ENCODE results near the gene MICA. TPM values are rescaled to one million over a fixed set of nuclear protein-coding genes. Genes with fewer than 3 reads are reported as not detected.

The MICA gene
- polyA plus RNA-seq, 1 of the 3 experiments (the other 2 are of a cell fraction), result 28.8 TPM

GRCh38 chr6:31460361-31461025 lies 57.1 kb downstream of the MICA start:
- DNase-seq, result no peak
- H3K27me3 ChIP-seq (ENCODE audit: insufficient read depth), result peaks cover 28% of the 10 kb centered on the region
- H2AFZ ChIP-seq (ENCODE audit: low read depth), result no peak overlapping the region
- no peak overlapping the region for H3K4me2 ChIP-seq
- H3K4me1 ChIP-seq (ENCODE audit: control insufficient read depth in 1 of 2, insufficient read depth in 2 of 2, low read depth in 1 of 2, low read length in 1 of 2), result no peaks in the 10 kb centered on the region; a peak in 1 of 4 replicates
- no peaks in the 10 kb centered on the region for H3K9me2 ChIP-seq
- ChIA-PET POLR2A (no interaction called here), CTCF (no interaction called here)
- H3K27ac ChIP-seq (ENCODE audit: low read depth in 2 of 2, low read length in 1 of 2), result no peak overlapping the region
- H3F3A ChIP-seq (replicated peaks; ENCODE audit: insufficient read depth), result no peaks in the 10 kb centered on the region
- no peak for TF ChIP-seq USF2 (IDR thresholded peaks at IDR 0.05; ENCODE audit: borderline replicate concordance, low read depth, low read length)
- TF ChIP-seq NFIC (IDR thresholded peaks at IDR 0.05; ENCODE audit: borderline replicate concordance), result no peak
- no peak for TF ChIP-seq RXRA (IDR thresholded peaks at IDR 0.05; ENCODE audit: borderline replicate concordance, low read depth)
- no peak for TF ChIP-seq TCF12 (IDR thresholded peaks at IDR 0.05)
- TF ChIP-seq EP300 (IDR thresholded peaks at IDR 0.05; ENCODE audit: borderline replicate concordance in 1 of 2, low read depth in 1 of 2, low read length in 1 of 2), result no peak
- WGBS (ENCODE audit: low lambda C conversion rate), result 43% methylated on average over 5 of the region's 5 CpGs
- no peaks in the 10 kb centered on the region for H3K36me3 ChIP-seq (replicated peaks in 1 of 2; ENCODE audit: control insufficient read depth in 1 of 2, insufficient read depth in 2 of 2, low read length in 1 of 2)
- H3K79me2 ChIP-seq (ENCODE audit: insufficient read depth), result no peaks in the 10 kb centered on the region
- no peaks in the 10 kb centered on the region for H4K20me1 ChIP-seq (ENCODE audit: insufficient read depth)
- H3K9me3 ChIP-seq, result no peaks in the 10 kb centered on the region
- H3K4me3 ChIP-seq (ENCODE audit: low read depth in 2 of 2, low read length in 1 of 2), result no peak overlapping the region
- H3K9ac ChIP-seq, result no peak overlapping the region

GRCh38 chr6:31462026-31462963 lies 58.9 kb downstream of the MICA start:
- ChIA-PET POLR2A (interaction anchor here (1.1 kb wide), 1 partner anchor 49 kb away, joined by 3 read pairs; no protein-coding TSS in a partner anchor), CTCF (interaction anchor here (0.5 to 0.7 kb wide), 3 partner anchors 17 to 815 kb away, joined by 3 read pairs; no protein-coding TSS in a partner anchor)
- Histone ChIP-seq H2AFZ (ENCODE audit: low read depth) (peak overlapping the region; percentile 40; the same call in 1 of the 2 replicates), H3F3A (replicated peaks; ENCODE audit: insufficient read depth) (no peaks in the 10 kb centered on the region), H3K9ac (no peak overlapping the region), H3K36me3 (replicated peaks in 1 of 2; ENCODE audit: control insufficient read depth in 1 of 2, insufficient read depth in 2 of 2, low read length in 1 of 2) (no peaks in the 10 kb centered on the region), H3K27me3 (ENCODE audit: insufficient read depth) (peaks cover 28% of the 10 kb centered on the region), H3K27ac (ENCODE audit: low read depth in 2 of 2, low read length in 1 of 2) (no peak overlapping the region), H4K20me1 (ENCODE audit: insufficient read depth) (no peaks in the 10 kb centered on the region), H3K4me1 (ENCODE audit: control insufficient read depth in 1 of 2, insufficient read depth in 2 of 2, low read depth in 1 of 2, low read length in 1 of 2) (no peaks in the 10 kb centered on the region; a peak in 1 of 4 replicates), H3K4me2 (peak overlapping the region; percentile 71), H3K9me2 (no peaks in the 10 kb centered on the region), H3K4me3 (ENCODE audit: low read depth in 2 of 2, low read length in 1 of 2) (peak overlapping the region in 1 of 2 experiments; percentile 42; a peak in 2 of 4 replicates), H3K9me3 (no peaks in the 10 kb centered on the region), H3K79me2 (ENCODE audit: insufficient read depth) (no peaks in the 10 kb centered on the region)
- no peak for DNase-seq
- TF ChIP-seq MEF2A (IDR thresholded peaks at IDR 0.05; ENCODE audit: borderline replicate concordance, low read depth) (no peak), SIN3A (IDR thresholded peaks at IDR 0.05; ENCODE audit: borderline replicate concordance, low read depth, low read length) (no peak), CTCF (IDR thresholded peaks at IDR 0.05) (no peak), GATA2 (CRISPR knock-in tag; IDR thresholded peaks at IDR 0.05) (no peak), NRF1 (IDR thresholded peaks at IDR 0.05; ENCODE audit: low read depth, low read length) (no peak), RAD21 (IDR thresholded peaks at IDR 0.05; ENCODE audit: low read length) (no peak), MXI1 (IDR thresholded peaks at IDR 0.05; ENCODE audit: low read depth, low read length) (no peak)
- WGBS (ENCODE audit: low lambda C conversion rate), result 15% methylated on average over 11 of the region's 11 CpGs
